Activated T-helper 17 cell treated with anti-CD3 and anti-CD28 coated beads, Interleukin-2, amount 50 U/mL, for 72 hours (primary cell): Measurements from ENCODE around the gene ANGEL2. TPM values are rescaled to one million over a fixed set of nuclear protein-coding genes. Genes with fewer than 3 reads are reported as not detected.

Source experiments
- ATAC-seq: fragments of 150-1000 bp; cut with Tn5 transposase; replicated peaks from 2 replicates; pipeline ENCODE4 v1.10.0; 2021; ENCODE audit warnings: mild to moderate bottlenecking, moderate library complexity
- H3K27ac Mint-ChIP-seq: one replicate; pipeline ENCODE4 v1.8.0; 2022; ENCODE audit warnings: mixed read lengths
- H3K27me3 Mint-ChIP-seq: one replicate; pipeline ENCODE4 v1.8.0; 2022; ENCODE audit warnings: mixed read lengths
- H3K36me3 Mint-ChIP-seq: one replicate; pipeline ENCODE4 v1.8.0; 2022; ENCODE audit warnings: low read depth, mild to moderate bottlenecking, mixed read lengths
- H3K4me1 Mint-ChIP-seq: one replicate; pipeline ENCODE4 v1.8.0; 2022; ENCODE audit warnings: mixed read lengths
- H3K4me3 Mint-ChIP-seq: one replicate; pipeline ENCODE4 v1.8.0; 2022; ENCODE audit warnings: mild to moderate bottlenecking, mixed read lengths
- H3K9me3 Mint-ChIP-seq: one replicate; pipeline ENCODE4 v1.8.0; 2022; ENCODE audit warnings: mixed read lengths
- total RNA-seq, 2 donors: library from RNA; stranded (reverse); gene quantifications; one replicate each; pipeline ENCODE4 v1.2.3, GENCODE V29; 2022

ANGEL2 gene
- total RNA-seq, 2 donors from 2014 or later = 36.9 to 41.3 TPM

GRCh38 chr1:212955961-212956620 is 59.6 kb downstream of the ANGEL2 start:
- no peaks in the 10 kb centered on the region for H3K36me3 Mint-ChIP-seq
- no peaks in the 10 kb centered on the region for H3K9me3 Mint-ChIP-seq
- H3K4me1 Mint-ChIP-seq = no peaks in the 10 kb centered on the region
- H3K27me3 Mint-ChIP-seq = peaks cover 36% of the 10 kb centered on the region
- H3K27ac Mint-ChIP-seq = no peak overlapping the region
- no peak overlapping the region for H3K4me3 Mint-ChIP-seq
- ATAC-seq = no peak

- H3K27me3 Mint-ChIP-seq = peaks cover 39% of the 10 kb centered on the region
Observed at GRCh38 chr1:212955098-212955497, 60.6 kb downstream of the ANGEL2 start.

GRCh38 chr1:212954514-212954913 is 61.2 kb downstream of the ANGEL2 start:
- Mint-ChIP-seq H3K27me3 (peaks cover 39% of the 10 kb centered on the region), H3K4me3 (no peak overlapping the region), H3K36me3 (no peaks in the 10 kb centered on the region), H3K27ac (no peak overlapping the region), H3K4me1 (no peaks in the 10 kb centered on the region), H3K9me3 (no peaks in the 10 kb centered on the region)
- no peak for ATAC-seq

More at GRCh38 chr1:212955098-212955497, 60.6 kb downstream of the ANGEL2 start:
- Mint-ChIP-seq H3K9me3 (no peaks in the 10 kb centered on the region), H3K27ac (no peak overlapping the region), H3K4me3 (no peak overlapping the region), H3K36me3 (no peaks in the 10 kb centered on the region), H3K4me1 (no peaks in the 10 kb centered on the region)
- no peak for ATAC-seq

- Mint-ChIP-seq H3K27ac (no peak overlapping the region), H3K36me3 (no peaks in the 10 kb centered on the region), H3K4me3 (no peak overlapping the region), H3K4me1 (no peaks in the 10 kb centered on the region), H3K27me3 (peaks cover 34% of the 10 kb centered on the region), H3K9me3 (no peaks in the 10 kb centered on the region)
- ATAC-seq = no peak
Observed at GRCh38 chr1:212953321-212953720, 62.3 kb downstream of the ANGEL2 start.

- Mint-ChIP-seq H3K4me3 (peak overlapping the region; percentile 18), H3K27me3 (peaks cover 34% of the 10 kb centered on the region), H3K36me3 (no peaks in the 10 kb centered on the region), H3K9me3 (no peaks in the 10 kb centered on the region), H3K27ac (no peak overlapping the region), H3K4me1 (no peaks in the 10 kb centered on the region)
- ATAC-seq = no peak
Observed at GRCh38 chr1:212952641-212952976, 63.1 kb downstream of the ANGEL2 start.

- H3K4me1 Mint-ChIP-seq = no peaks in the 10 kb centered on the region
- H3K27me3 Mint-ChIP-seq = peaks cover 34% of the 10 kb centered on the region
- ATAC-seq = no peak
- H3K9me3 Mint-ChIP-seq = no peaks in the 10 kb centered on the region
- no peaks in the 10 kb centered on the region for H3K36me3 Mint-ChIP-seq
- H3K27ac Mint-ChIP-seq = no peak overlapping the region
- peak overlapping the region; percentile 18 for H3K4me3 Mint-ChIP-seq
Observed at GRCh38 chr1:212951947-212952640, 63.6 kb downstream of the ANGEL2 start.

GRCh38 chr1:212951126-212951946 is 64.3 kb downstream of the ANGEL2 start:
- Mint-ChIP-seq H3K36me3 (no peaks in the 10 kb centered on the region), H3K4me3 (peak overlapping the region; percentile 76), H3K9me3 (no peaks in the 10 kb centered on the region), H3K27me3 (peaks cover 34% of the 10 kb centered on the region), H3K27ac (no peak overlapping the region), H3K4me1 (no peaks in the 10 kb centered on the region)
- peak; percentile 3 for ATAC-seq

GRCh38 chr1:212950243-212951125 is 65.2 kb downstream of the ANGEL2 start, which contains the start of gene VASH2:
Gene VASH2 (plus strand): TSS chr1:212950541. CDS start chr1:212951543, 1,002 bp downstream.
- H3K36me3 Mint-ChIP-seq = no peaks in the 10 kb centered on the region
- no peak within 1 kb of the TSS for H3K27ac Mint-ChIP-seq
- H3K4me3 Mint-ChIP-seq = peak within 1 kb of the TSS; percentile 76
- peak; percentile 96 for ATAC-seq
- H3K4me1 Mint-ChIP-seq = no peaks in the 10 kb centered on the region
- peaks cover 30% of the 10 kb centered on the region for H3K27me3 Mint-ChIP-seq
- H3K9me3 Mint-ChIP-seq = no peaks in the 10 kb centered on the region

GRCh38 chr1:212949771-212950170 is 65.9 kb downstream of the ANGEL2 start:
- H3K9me3 Mint-ChIP-seq = no peaks in the 10 kb centered on the region
- no peaks in the 10 kb centered on the region for H3K4me1 Mint-ChIP-seq
- no peaks in the 10 kb centered on the region for H3K36me3 Mint-ChIP-seq
- no peak for ATAC-seq
- no peak overlapping the region for H3K27ac Mint-ChIP-seq
- peaks cover 27% of the 10 kb centered on the region for H3K27me3 Mint-ChIP-seq
- H3K4me3 Mint-ChIP-seq = peak overlapping the region; percentile 76

GRCh38 chr1:212946872-212947271 is 68.8 kb downstream of the ANGEL2 start:
- H3K9me3 Mint-ChIP-seq = no peaks in the 10 kb centered on the region
- no peak overlapping the region for H3K27ac Mint-ChIP-seq
- no peaks in the 10 kb centered on the region for H3K36me3 Mint-ChIP-seq
- no peak for ATAC-seq
- H3K27me3 Mint-ChIP-seq = peaks cover 5% of the 10 kb centered on the region
- no peaks in the 10 kb centered on the region for H3K4me1 Mint-ChIP-seq
- H3K4me3 Mint-ChIP-seq = no peak overlapping the region

- Mint-ChIP-seq H3K36me3 (no peaks in the 10 kb centered on the region), H3K27me3 (peaks cover 3% of the 10 kb centered on the region), H3K9me3 (no peaks in the 10 kb centered on the region), H3K4me1 (no peaks in the 10 kb centered on the region), H3K4me3 (no peak overlapping the region), H3K27ac (no peak overlapping the region)
- no peak for ATAC-seq
Observed at GRCh38 chr1:212945463-212946160, 70.1 kb downstream of the ANGEL2 start.

- Mint-ChIP-seq H3K4me1 (no peaks in the 10 kb centered on the region), H3K27ac (no peak overlapping the region), H3K36me3 (no peaks in the 10 kb centered on the region), H3K27me3 (peaks cover 2% of the 10 kb centered on the region), H3K9me3 (no peaks in the 10 kb centered on the region), H3K4me3 (no peak overlapping the region)
- ATAC-seq = no peak
Observed at GRCh38 chr1:212945056-212945455, 70.6 kb downstream of the ANGEL2 start.

- no peak for ATAC-seq
- peaks cover 6% of the 10 kb centered on the region for H3K27me3 Mint-ChIP-seq
- no peaks in the 10 kb centered on the region for H3K9me3 Mint-ChIP-seq
- no peak overlapping the region for H3K4me3 Mint-ChIP-seq
- no peaks in the 10 kb centered on the region for H3K36me3 Mint-ChIP-seq
- no peaks in the 10 kb centered on the region for H3K4me1 Mint-ChIP-seq
- H3K27ac Mint-ChIP-seq = no peak overlapping the region
Observed at GRCh38 chr1:212944229-212944901, 71.3 kb downstream of the ANGEL2 start.
